Right lobe of liver (tissue), 4 donors: ENCODE measurements around the gene ADD2.

Source experiments
- POLR2A ChIP-seq: fragments of 450-650 bp; IDR thresholded peaks from one replicate; pipeline ENCODE4 v1.6.1; 2017; ENCODE audit warnings: antibody characterized with exemption, mild to moderate bottlenecking
- TF ChIP-seq, protein P1 (sequence below), 4 donors: fragments of 200-600 bp in 3 of 4; fragments of 450-650 bp in 1 of 4; IDR thresholded peaks; one replicate each; pipeline versions ENCODE4 v1.5.1 to v1.8.0; 2016 to 2022; ENCODE audit warnings: antibody characterized with exemption in 4 of 4, mild to moderate bottlenecking in 2 of 4
- donor health status: DM: no; HTN: no; CAD: no.
- donor health status: DM: no; HTN: no; CAD: no.
- donor health status: DM: no; HTN: yes; CAD: no.

DNA sequence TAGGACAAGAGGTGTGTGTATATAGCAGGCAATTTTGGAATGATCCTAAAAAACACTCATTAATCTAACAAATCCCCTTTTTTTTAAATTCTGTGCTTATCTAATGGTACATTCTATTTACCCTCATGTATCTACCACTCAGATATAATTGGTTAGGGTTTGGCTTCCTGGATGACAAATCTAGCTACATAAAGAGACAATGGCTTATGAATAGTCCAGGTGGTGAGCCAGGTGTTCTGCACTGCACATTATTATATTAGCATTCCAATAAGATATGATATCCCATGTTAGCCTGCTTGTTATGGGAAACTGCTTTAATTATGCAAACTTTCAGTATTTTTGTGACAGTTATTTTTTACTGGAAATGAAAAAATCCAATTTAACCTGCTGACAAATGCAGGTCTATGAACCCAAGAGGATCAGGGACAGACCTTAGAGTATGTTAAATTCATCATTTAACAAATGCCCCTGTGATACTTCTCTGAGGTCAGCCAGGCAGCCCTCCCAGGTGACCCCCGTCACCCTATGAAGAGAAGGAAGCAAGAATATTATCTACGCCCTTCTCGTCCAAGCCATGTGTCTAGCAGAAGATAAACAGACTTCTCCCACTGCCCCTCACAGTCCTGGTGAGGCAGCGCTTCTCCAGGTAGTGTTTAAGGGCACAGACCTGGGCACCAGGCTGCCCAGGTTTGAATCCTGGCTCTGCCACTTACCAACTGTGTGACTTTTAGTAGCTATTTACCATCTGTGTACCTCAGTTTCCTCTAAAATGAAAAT lies 83.0 kb downstream of the ADD2 start:
- TF ChIP-seq, protein P1, sequence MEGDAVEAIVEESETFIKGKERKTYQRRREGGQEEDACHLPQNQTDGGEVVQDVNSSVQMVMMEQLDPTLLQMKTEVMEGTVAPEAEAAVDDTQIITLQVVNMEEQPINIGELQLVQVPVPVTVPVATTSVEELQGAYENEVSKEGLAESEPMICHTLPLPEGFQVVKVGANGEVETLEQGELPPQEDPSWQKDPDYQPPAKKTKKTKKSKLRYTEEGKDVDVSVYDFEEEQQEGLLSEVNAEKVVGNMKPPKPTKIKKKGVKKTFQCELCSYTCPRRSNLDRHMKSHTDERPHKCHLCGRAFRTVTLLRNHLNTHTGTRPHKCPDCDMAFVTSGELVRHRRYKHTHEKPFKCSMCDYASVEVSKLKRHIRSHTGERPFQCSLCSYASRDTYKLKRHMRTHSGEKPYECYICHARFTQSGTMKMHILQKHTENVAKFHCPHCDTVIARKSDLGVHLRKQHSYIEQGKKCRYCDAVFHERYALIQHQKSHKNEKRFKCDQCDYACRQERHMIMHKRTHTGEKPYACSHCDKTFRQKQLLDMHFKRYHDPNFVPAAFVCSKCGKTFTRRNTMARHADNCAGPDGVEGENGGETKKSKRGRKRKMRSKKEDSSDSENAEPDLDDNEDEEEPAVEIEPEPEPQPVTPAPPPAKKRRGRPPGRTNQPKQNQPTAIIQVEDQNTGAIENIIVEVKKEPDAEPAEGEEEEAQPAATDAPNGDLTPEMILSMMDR (IDR thresholded peaks at IDR 0.05) = no peak
- no peak for TF ChIP-seq POLR2A
